ENCODE measurements around the gene RPAP2.
"Not testable (repeated sequence)": the region's sequence is repeated elsewhere in the genome, so short reads cannot be mapped to it uniquely, and the experiment has no call there.

The RPAP2 gene

GRCh38 chr1:92377991-92378390 lies 79.1 kb downstream of the RPAP2 start:
- not testable (repeated sequence) for DNase-seq

- no peak for DNase-seq
These were observed 82.0 kb downstream of the RPAP2 start for GRCh38 chr1:92380867-92381266.

GRCh38 chr1:92393966-92394365 lies 95.1 kb downstream of the RPAP2 start:
- not testable (repeated sequence) for DNase-seq

GRCh38 chr1:92398519-92398918 lies 99.7 kb downstream of the RPAP2 start:
- DNase-seq: no peak

- no peak for DNase-seq
These were observed 100.2 kb downstream of the RPAP2 start for GRCh38 chr1:92399076-92399475.

GRCh38 chr1:92404661-92405060 lies 105.8 kb downstream of the RPAP2 start:
- DNase-seq: no peak

- DNase-seq: no peak
These were observed 110.0 kb downstream of the RPAP2 start for GRCh38 chr1:92408825-92409224.

GRCh38 chr1:92409946-92410549 lies 111.2 kb downstream of the RPAP2 start:
- no peak for DNase-seq

- DNase-seq: no peak
These were observed 111.8 kb downstream of the RPAP2 start for GRCh38 chr1:92410706-92411105.

GRCh38 chr1:92411511-92411910 lies 112.7 kb downstream of the RPAP2 start:
- no peak for DNase-seq

- DNase-seq: no peak
These were observed 120.8 kb downstream of the RPAP2 start for GRCh38 chr1:92419642-92420041.

- no peak for DNase-seq
These were observed 125.5 kb downstream of the RPAP2 start for GRCh38 chr1:92424381-92424780.

GRCh38 chr1:92425617-92426016 lies 126.8 kb downstream of the RPAP2 start:
- DNase-seq: no peak

- DNase-seq: no peak
These were observed 131.2 kb downstream of the RPAP2 start for GRCh38 chr1:92430030-92430429.

GRCh38 chr1:92434572-92434971 lies 135.7 kb downstream of the RPAP2 start:
- DNase-seq: not testable (repeated sequence)

- no peak for DNase-seq
These were observed 140.4 kb downstream of the RPAP2 start for GRCh38 chr1:92439291-92439690.

GRCh38 chr1:92441316-92441696 lies 142.4 kb downstream of the RPAP2 start:
- DNase-seq: no peak

GRCh38 chr1:92441697-92442342 lies 143.0 kb downstream of the RPAP2 start:
- no peak for DNase-seq

- DNase-seq: no peak
These were observed 143.5 kb downstream of the RPAP2 start for GRCh38 chr1:92442351-92442750.

GRCh38 chr1:92443893-92444292 lies 145.0 kb downstream of the RPAP2 start:
- no peak for DNase-seq

GRCh38 chr1:92444351-92444750 lies 145.5 kb downstream of the RPAP2 start:
- DNase-seq: no peak

GRCh38 chr1:92445865-92446264 lies 147.0 kb downstream of the RPAP2 start:
- DNase-seq: no peak

- DNase-seq: no peak
These were observed 147.7 kb downstream of the RPAP2 start for GRCh38 chr1:92446546-92446945.

- no peak for DNase-seq
These were observed 148.3 kb downstream of the RPAP2 start for GRCh38 chr1:92447033-92447681.

GRCh38 chr1:92447976-92448375 lies 149.1 kb downstream of the RPAP2 start:
- DNase-seq: no peak
